ENCODE results near the gene NOL9. TPM values are rescaled to one million over a fixed set of nuclear protein-coding genes. Genes with fewer than 3 reads are reported as not detected.
A peak's percentile ranks its signal among the peaks of the same experiment; 100 is the strongest.

NOL9 gene
- total RNA-seq, 2 experiments from 2014 or later, result 52.3 to 54.1 TPM

- no peaks in the 10 kb centered on the region for H3K36me3 Mint-ChIP-seq (ENCODE audit: low read depth)
- CTCF ChIA-PET, result no interaction called here
- H3K9me3 Mint-ChIP-seq, result no peaks in the 10 kb centered on the region
- intact Hi-C loops (cut with DNase I, micrococcal nuclease), result no loop called here
- TF ChIP-seq, protein P1, sequence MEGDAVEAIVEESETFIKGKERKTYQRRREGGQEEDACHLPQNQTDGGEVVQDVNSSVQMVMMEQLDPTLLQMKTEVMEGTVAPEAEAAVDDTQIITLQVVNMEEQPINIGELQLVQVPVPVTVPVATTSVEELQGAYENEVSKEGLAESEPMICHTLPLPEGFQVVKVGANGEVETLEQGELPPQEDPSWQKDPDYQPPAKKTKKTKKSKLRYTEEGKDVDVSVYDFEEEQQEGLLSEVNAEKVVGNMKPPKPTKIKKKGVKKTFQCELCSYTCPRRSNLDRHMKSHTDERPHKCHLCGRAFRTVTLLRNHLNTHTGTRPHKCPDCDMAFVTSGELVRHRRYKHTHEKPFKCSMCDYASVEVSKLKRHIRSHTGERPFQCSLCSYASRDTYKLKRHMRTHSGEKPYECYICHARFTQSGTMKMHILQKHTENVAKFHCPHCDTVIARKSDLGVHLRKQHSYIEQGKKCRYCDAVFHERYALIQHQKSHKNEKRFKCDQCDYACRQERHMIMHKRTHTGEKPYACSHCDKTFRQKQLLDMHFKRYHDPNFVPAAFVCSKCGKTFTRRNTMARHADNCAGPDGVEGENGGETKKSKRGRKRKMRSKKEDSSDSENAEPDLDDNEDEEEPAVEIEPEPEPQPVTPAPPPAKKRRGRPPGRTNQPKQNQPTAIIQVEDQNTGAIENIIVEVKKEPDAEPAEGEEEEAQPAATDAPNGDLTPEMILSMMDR (IDR thresholded peaks at IDR 0.05), result no peak
- peaks cover 10% of the 10 kb centered on the region for H3K27me3 Mint-ChIP-seq
- H3K9me3 ChIP-seq (ENCODE audit: control insufficient read depth in 1 of 2, insufficient read depth in 1 of 2, low read length in 2 of 2), result no peaks in the 10 kb centered on the region
- peaks cover 40% of the 10 kb centered on the region for H3K4me1 ChIP-seq (ENCODE audit: insufficient read depth, low read length)
- DNase-seq, result peak; percentile 33 to 81 (median 51)
- peak overlapping the region; percentile 84 for H3K4me3 Mint-ChIP-seq
- no peaks in the 10 kb centered on the region for H3K27me3 ChIP-seq (ENCODE audit: control insufficient read depth in 1 of 2, insufficient read depth in 2 of 2, low read length in 2 of 2)
- H3K36me3 ChIP-seq (ENCODE audit: insufficient read depth, low read length), result no peaks in the 10 kb centered on the region
- ATAC-seq (ENCODE audit: poor library complexity), result peak; percentile 66
- no peak overlapping the region for H3K27ac Mint-ChIP-seq
- H3K4me1 Mint-ChIP-seq (ENCODE audit: low read depth), result peaks cover 27% of the 10 kb centered on the region
- peak overlapping the region; percentile 75 for H3K4me3 ChIP-seq (ENCODE audit: low read length)
- POLR2A ChIA-PET, result interaction anchor here (0.7 kb wide), 1 partner anchor 48 kb away, joined by 3 read pairs; no protein-coding TSS in a partner anchor
- no peak overlapping the region for H3K27ac ChIP-seq (ENCODE audit: low read depth in 1 of 2, low read length in 2 of 2)
These were observed 57.0 kb downstream of the NOL9 start for GRCh38 chr1:6497215-6497866.

DNA sequence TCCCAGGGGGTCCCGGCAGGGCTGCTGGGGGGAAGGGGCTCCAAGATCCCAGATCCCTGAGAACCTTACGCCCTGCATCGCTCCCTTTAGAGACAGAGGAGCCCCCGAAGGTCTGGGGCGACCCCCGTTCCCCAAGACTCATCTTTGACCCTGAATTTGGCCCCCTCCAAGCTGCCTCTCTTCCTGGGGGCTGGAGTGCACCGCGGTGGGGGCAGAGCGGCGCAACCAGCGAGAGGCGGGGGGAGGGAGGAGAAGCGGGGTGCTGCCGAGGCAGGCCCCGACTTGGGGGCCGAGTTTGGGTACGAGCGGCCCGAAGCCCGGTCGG, 57.5 kb downstream of the NOL9 start:
- no peak for ATAC-seq (ENCODE audit: poor library complexity)
- POLR2A ChIA-PET, result interaction anchor here (0.9 kb wide), 1 partner anchor 105 kb away, joined by 3 read pairs; no protein-coding TSS in a partner anchor
- H3K27me3 ChIP-seq (ENCODE audit: control insufficient read depth in 1 of 2, insufficient read depth in 2 of 2, low read length in 2 of 2), result no peaks in the 10 kb centered on the region
- no peaks in the 10 kb centered on the region for H3K9me3 Mint-ChIP-seq
- H3K36me3 ChIP-seq (ENCODE audit: insufficient read depth, low read length), result no peaks in the 10 kb centered on the region
- CTCF ChIA-PET, result no interaction called here
- H3K4me3 Mint-ChIP-seq, result peak overlapping the region; percentile 48
- H3K36me3 Mint-ChIP-seq (ENCODE audit: low read depth), result no peaks in the 10 kb centered on the region
- intact Hi-C loops (cut with DNase I, micrococcal nuclease), result no loop called here
- H3K27me3 Mint-ChIP-seq, result peaks cover 10% of the 10 kb centered on the region
- H3K27ac ChIP-seq (ENCODE audit: low read depth in 1 of 2, low read length in 2 of 2), result peak overlapping the region in 1 of 2 donors; percentile 21
- no peak overlapping the region for H3K27ac Mint-ChIP-seq
- peak in 1 of 14 experiments; percentile 42 for DNase-seq
- peak overlapping the region; percentile 43 for H3K4me3 ChIP-seq (ENCODE audit: low read length)
- peaks cover 44% of the 10 kb centered on the region for H3K4me1 ChIP-seq (ENCODE audit: insufficient read depth, low read length)
- TF ChIP-seq, protein P1 (IDR thresholded peaks at IDR 0.05), result no peak
- peaks cover 30% of the 10 kb centered on the region for H3K4me1 Mint-ChIP-seq (ENCODE audit: low read depth)
- no peaks in the 10 kb centered on the region for H3K9me3 ChIP-seq (ENCODE audit: control insufficient read depth in 1 of 2, insufficient read depth in 1 of 2, low read length in 2 of 2)

DNA sequence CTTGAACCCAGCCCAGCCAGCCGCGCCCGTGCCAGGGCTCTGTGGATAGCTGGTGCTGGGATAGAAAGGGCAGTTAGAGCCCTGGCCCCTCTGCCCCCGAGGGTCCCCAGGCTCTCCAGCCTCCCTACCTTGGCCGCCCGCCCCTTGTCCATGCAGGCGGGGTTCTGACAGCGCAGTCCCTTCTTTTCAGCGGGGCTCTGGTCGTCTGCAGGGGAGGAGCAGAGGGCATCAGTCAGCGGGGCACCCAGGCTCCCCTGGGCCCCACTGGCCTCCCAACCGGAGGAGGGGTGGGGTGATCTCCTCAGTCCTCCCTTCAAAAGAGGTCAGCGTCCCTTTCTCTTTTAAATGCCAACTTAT, 58.0 kb downstream of the NOL9 start:
- H3K36me3 ChIP-seq (ENCODE audit: insufficient read depth, low read length), result no peaks in the 10 kb centered on the region
- H3K27me3 ChIP-seq (ENCODE audit: control insufficient read depth in 1 of 2, insufficient read depth in 2 of 2, low read length in 2 of 2), result no peaks in the 10 kb centered on the region
- peaks cover 8% of the 10 kb centered on the region for H3K27me3 Mint-ChIP-seq
- DNase-seq (no peak), ATAC-seq (ENCODE audit: poor library complexity) (no peak)
- H3K27ac ChIP-seq (ENCODE audit: low read depth in 1 of 2, low read length in 2 of 2), result peak overlapping the region in 1 of 2 donors; percentile 21
- intact Hi-C loops (cut with DNase I, micrococcal nuclease), result no loop called here
- peak overlapping the region; percentile 67 for H3K4me3 Mint-ChIP-seq
- no peaks in the 10 kb centered on the region for H3K9me3 ChIP-seq (ENCODE audit: control insufficient read depth in 1 of 2, insufficient read depth in 1 of 2, low read length in 2 of 2)
- no peak overlapping the region for H3K27ac Mint-ChIP-seq
- H3K9me3 Mint-ChIP-seq, result no peaks in the 10 kb centered on the region
- no peak overlapping the region for H3K4me3 ChIP-seq (ENCODE audit: low read length)
- H3K4me1 Mint-ChIP-seq (ENCODE audit: low read depth), result peaks cover 35% of the 10 kb centered on the region
- ChIA-PET CTCF (interaction anchor here (1.3 kb wide), 1 partner anchor 59 kb away, joined by 4 read pairs; no protein-coding TSS in a partner anchor), POLR2A (interaction anchor here (0.9 kb wide), 1 partner anchor 106 kb away, joined by 3 read pairs; no protein-coding TSS in a partner anchor)
- no peaks in the 10 kb centered on the region for H3K36me3 Mint-ChIP-seq (ENCODE audit: low read depth)
- peaks cover 49% of the 10 kb centered on the region for H3K4me1 ChIP-seq (ENCODE audit: insufficient read depth, low read length)
- TF ChIP-seq, protein P1 (IDR thresholded peaks at IDR 0.05), result no peak
